Suprapubic skin (tissue), 4 donors: ENCODE measurements around the gene TAB3. TPM values are rescaled to one million over a fixed set of nuclear protein-coding genes. Genes with fewer than 3 reads are reported as not detected.
"Not testable (repeated sequence)": the region's sequence is repeated elsewhere in the genome, so short reads cannot be mapped to it uniquely, and the experiment has no call there.

Experiments used
- DNase-seq, 2 donors: peaks; one replicate each; pipeline ENCODE4 v3.0.0-alpha.2; 2019; ENCODE audit warnings: low spot score in 2 of 2
- H3K27ac ChIP-seq: fragments of 200-600 bp; sonication (generic); one replicate; pipeline ENCODE4 v1.5.1; 2019
- H3K27me3 ChIP-seq: fragments of 200-600 bp; sonication (generic); one replicate; pipeline ENCODE4 v1.5.1; 2019
- H3K36me3 ChIP-seq: fragments of 200-600 bp; sonication (generic); one replicate; pipeline ENCODE4 v1.5.1; 2019
- H3K4me1 ChIP-seq: fragments of 200-600 bp; sonication (generic); one replicate; pipeline ENCODE4 v1.5.1; 2019
- H3K4me3 ChIP-seq: fragments of 200-600 bp; sonication (generic); one replicate; pipeline ENCODE4 v1.5.1; 2019; ENCODE audit warnings: mild to moderate bottlenecking
- H3K9me3 ChIP-seq: fragments of 200-600 bp; sonication (generic); one replicate; pipeline ENCODE4 v1.5.1; 2019
- EP300 ChIP-seq: sonication (generic); formaldehyde crosslinking; IDR thresholded peaks from one replicate; pipeline ENCODE4 v1.6.1; 2017; ENCODE audit warnings: antibody characterized with exemption
- POLR2A ChIP-seq, 2 donors: fragments of 450-650 bp; IDR thresholded peaks; one replicate each; pipeline ENCODE4 v1.6.1; 2017; ENCODE audit warnings: antibody characterized with exemption in 2 of 2, mild to moderate bottlenecking in 2 of 2, moderate library complexity in 2 of 2
- POLR2AphosphoS5 ChIP-seq, 3 donors: sonication (generic); formaldehyde crosslinking; IDR thresholded peaks; one replicate each; pipeline ENCODE4 v1.6.1; 2017; ENCODE audit warnings: antibody characterized with exemption in 3 of 3
- WGBS: methylation state at CpG from one replicate; pipeline ENCODE4 v1.1.5; 2018; 5-methylcytosine and 5-hydroxymethylcytosine counted together
- total RNA-seq, 4 donors: library from RNA; depleted of rRNA; stranded (reverse); fragments of >200 nt; gene quantifications; one replicate each; pipeline ENCODE4 v1.1.0, GENCODE V29; 2016
- TF ChIP-seq, protein P1 (sequence below), 2 donors: fragments of 200-600 bp in 1 of 2; fragments of 450-650 bp in 1 of 2; sonication (generic) in 1 of 2; IDR thresholded peaks; one replicate each; pipeline ENCODE4 v1.5.1; 2016 to 2019; ENCODE audit warnings: antibody characterized with exemption in 2 of 2, mild to moderate bottlenecking in 1 of 2, moderate library complexity in 1 of 2

The TAB3 gene
- total RNA-seq, 4 donors from 2014 or later: 23.2 to 41.9 (median 26.8) TPM

DNA sequence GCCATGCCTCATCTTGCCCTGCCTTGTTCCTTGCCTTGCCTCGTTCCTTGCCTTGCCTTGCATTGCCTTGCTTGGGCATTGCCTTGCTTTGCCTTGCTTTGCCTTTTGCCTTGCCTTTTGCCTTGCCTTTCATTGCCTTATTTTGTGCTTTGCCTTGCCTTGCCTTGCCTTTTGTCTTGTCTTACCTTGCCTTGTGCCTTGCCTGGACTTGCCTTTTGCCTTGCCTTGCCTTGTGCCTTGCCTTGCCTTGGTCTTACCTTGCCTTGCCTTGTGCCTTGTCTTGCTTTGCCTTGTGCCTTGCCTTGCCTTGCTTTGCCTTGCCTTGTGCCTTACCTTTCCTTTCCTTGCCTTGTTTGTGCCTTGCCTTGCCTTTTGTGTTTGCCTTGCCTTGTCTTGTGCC lies 88.2 kb downstream of the TAB3 start:
- Histone ChIP-seq H3K36me3 (no peaks in the 10 kb centered on the region), H3K9me3 (no peaks in the 10 kb centered on the region), H3K4me1 (no peaks in the 10 kb centered on the region), H3K27ac (no peak overlapping the region), H3K27me3 (no peaks in the 10 kb centered on the region), H3K4me3 (no peak overlapping the region)
- WGBS: 47% methylated on average over 1 of the region's 1 CpG
- TF ChIP-seq, protein P1, sequence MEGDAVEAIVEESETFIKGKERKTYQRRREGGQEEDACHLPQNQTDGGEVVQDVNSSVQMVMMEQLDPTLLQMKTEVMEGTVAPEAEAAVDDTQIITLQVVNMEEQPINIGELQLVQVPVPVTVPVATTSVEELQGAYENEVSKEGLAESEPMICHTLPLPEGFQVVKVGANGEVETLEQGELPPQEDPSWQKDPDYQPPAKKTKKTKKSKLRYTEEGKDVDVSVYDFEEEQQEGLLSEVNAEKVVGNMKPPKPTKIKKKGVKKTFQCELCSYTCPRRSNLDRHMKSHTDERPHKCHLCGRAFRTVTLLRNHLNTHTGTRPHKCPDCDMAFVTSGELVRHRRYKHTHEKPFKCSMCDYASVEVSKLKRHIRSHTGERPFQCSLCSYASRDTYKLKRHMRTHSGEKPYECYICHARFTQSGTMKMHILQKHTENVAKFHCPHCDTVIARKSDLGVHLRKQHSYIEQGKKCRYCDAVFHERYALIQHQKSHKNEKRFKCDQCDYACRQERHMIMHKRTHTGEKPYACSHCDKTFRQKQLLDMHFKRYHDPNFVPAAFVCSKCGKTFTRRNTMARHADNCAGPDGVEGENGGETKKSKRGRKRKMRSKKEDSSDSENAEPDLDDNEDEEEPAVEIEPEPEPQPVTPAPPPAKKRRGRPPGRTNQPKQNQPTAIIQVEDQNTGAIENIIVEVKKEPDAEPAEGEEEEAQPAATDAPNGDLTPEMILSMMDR (IDR thresholded peaks at IDR 0.05): no peak
- TF ChIP-seq POLR2AphosphoS5 (IDR thresholded peaks at IDR 0.05) (no peak), EP300 (no peak)
- DNase-seq: no peak

DNA sequence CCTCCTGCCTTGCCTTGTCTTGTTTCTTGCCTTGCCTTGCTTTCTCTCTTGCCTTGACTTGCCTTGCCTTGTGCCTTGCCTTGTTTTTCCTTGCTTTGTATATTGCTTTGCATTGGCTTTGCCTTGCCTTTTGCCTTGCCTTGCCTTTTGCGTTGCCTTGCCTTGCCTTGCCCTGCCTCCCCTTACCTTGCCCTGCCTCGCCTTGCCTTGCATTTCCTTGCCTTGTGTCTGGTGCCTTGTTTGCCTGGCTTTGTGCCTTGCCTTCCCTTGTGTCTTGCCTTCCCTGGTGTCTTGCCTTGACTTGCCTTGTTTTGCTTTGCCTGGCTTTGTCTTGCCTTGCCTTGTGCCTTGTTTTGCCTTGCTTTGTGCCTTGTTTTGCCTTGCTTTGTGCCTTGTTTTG lies 89.7 kb downstream of the TAB3 start:
- no peak for TF ChIP-seq EP300
- no peak for TF ChIP-seq POLR2A (IDR thresholded peaks at IDR 0.05)
- no peak for TF ChIP-seq POLR2AphosphoS5 (IDR thresholded peaks at IDR 0.05)
- TF ChIP-seq, protein P1 (IDR thresholded peaks at IDR 0.05): no peak
- no peak for DNase-seq
- Histone ChIP-seq H3K27ac (no peak overlapping the region), H3K9me3 (no peaks in the 10 kb centered on the region), H3K4me3 (no peak overlapping the region), H3K36me3 (no peaks in the 10 kb centered on the region), H3K27me3 (no peaks in the 10 kb centered on the region), H3K4me1 (no peaks in the 10 kb centered on the region)
- WGBS: 48% methylated on average over 2 of the region's 2 CpGs

DNA sequence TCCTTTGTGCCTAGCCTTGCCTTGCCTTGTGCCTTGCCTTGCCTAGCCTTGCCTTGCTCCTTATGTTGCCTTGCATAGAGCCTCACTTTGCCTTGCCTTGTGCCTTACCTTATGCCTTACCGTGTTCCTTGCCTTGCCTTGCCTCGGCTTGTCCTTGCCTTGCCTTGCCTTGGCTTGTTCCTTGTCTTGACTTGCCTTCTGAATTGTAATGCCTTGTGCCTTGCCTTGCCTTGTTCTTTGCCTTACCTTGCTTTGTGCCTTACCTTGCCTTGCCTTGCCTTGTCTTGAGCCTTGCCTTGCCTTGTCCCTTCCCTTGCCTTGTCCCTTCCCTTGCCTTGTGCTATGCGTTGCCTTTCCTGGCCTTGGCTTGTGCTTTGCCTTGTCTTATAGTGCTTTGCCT lies 90.2 kb downstream of the TAB3 start:
- no peak overlapping the region for H3K4me3 ChIP-seq
- no peaks in the 10 kb centered on the region for H3K27me3 ChIP-seq
- no peak overlapping the region for H3K27ac ChIP-seq
- no peaks in the 10 kb centered on the region for H3K4me1 ChIP-seq
- no peak for DNase-seq
- no peaks in the 10 kb centered on the region for H3K9me3 ChIP-seq
- no peaks in the 10 kb centered on the region for H3K36me3 ChIP-seq
- WGBS: 79% methylated on average over 3 of the region's 3 CpGs
- no peak for TF ChIP-seq POLR2A (IDR thresholded peaks at IDR 0.05)
- TF ChIP-seq EP300: no peak
- TF ChIP-seq, protein P1 (IDR thresholded peaks at IDR 0.05): no peak
- TF ChIP-seq POLR2AphosphoS5 (IDR thresholded peaks at IDR 0.05): no peak

DNA sequence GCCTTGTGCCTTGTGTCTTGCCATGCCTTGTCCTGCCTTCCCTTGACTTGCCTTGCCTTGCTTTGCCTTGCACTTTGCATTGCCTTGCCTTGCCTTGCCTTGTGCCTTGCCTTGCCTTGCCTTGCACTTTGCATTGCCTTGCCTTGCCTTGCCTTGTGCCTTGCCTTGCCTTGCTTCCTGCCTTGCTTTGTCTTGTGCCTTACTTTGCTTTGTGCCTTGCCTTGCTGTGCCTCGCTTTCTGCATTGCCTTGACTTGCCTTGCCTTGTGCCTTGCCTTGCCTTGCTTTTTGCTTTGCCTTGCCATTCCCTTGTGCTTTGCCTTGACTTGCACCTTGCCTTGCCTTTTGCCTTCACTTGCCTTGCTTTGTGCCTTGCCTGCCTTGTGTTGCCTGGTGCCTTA lies 91.8 kb downstream of the TAB3 start:
- H3K27ac ChIP-seq, DNase-seq, H3K4me1 ChIP-seq, H3K27me3 ChIP-seq, H3K36me3 ChIP-seq, H3K9me3 ChIP-seq, H3K4me3 ChIP-seq: not testable (repeated sequence)
- 76% methylated on average over 1 of the region's 1 CpG for WGBS

DNA sequence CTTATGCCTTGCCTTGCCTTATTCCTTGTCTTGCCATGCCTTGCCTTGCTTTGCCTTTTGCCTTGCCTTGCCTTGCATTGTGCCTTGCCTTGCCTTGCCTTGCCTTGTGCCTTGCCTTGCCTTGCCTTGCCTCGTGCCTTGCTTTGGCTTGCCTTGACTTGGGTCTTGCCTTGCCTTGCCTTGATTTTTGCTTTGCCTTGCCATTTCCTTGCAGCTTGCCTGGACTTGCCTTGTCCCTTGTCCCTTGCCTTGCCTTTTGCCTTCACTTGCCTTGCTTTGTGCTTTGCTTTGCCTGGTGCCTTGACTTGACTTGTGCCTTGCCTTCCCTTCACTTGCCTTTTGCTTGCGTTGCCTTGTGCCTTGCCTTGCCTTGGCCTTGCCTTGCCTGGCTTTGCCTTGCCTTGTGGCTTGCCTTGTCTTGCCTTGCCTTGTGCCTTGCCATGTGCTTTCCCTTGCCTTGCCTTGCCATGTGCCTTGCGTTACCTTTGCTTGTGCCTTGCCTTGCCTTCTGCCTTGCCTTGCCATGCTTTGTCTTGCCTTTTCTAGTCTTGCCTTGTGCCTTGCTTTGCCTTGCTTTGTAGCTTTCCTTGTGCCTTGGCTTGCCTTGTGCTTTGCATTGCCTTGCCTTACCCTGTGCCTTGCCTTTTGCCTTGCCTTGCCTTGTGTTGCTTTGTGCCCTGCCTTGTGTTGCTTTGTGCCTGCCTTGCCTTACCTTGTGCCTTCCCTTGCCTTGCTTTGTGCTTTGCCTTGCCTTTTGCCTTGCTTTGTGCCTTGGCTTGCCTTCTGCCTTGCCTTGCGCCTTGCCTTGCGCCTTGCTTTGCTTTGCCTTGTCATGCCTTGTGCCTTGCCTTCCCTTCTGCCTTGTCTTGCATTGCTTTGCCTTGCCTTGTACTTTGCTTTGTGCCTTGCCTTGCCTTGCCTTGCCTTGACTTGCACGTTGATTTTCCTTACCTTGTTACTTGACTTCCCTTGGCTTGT lies 92.8 kb downstream of the TAB3 start:
- WGBS: 83% methylated on average over 6 of the region's 6 CpGs
- no peaks in the 10 kb centered on the region for H3K27me3 ChIP-seq
- no peak for DNase-seq
- no peaks in the 10 kb centered on the region for H3K4me1 ChIP-seq
- TF ChIP-seq, protein P1 (IDR thresholded peaks at IDR 0.05): no peak
- TF ChIP-seq POLR2A (IDR thresholded peaks at IDR 0.05): no peak
- no peak for TF ChIP-seq EP300
- no peak for TF ChIP-seq POLR2AphosphoS5 (IDR thresholded peaks at IDR 0.05)
- H3K36me3 ChIP-seq: no peaks in the 10 kb centered on the region
- no peaks in the 10 kb centered on the region for H3K9me3 ChIP-seq
- H3K27ac ChIP-seq: no peak overlapping the region
- H3K4me3 ChIP-seq: no peak overlapping the region
